Endodermal cell (in vitro differentiated cells): ENCODE results near the gene SCART1. TPM values are rescaled to one million over a fixed set of nuclear protein-coding genes. Genes with fewer than 3 reads are reported as not detected.

Experiments used
- DNase-seq: peaks from one replicate; pipeline ENCODE4 v3.0.0-alpha.2; 2017
- H3K27ac ChIP-seq: 2 replicates; pipeline ENCODE4 v1.5.1; 2013; ENCODE audit warnings: mild to moderate bottlenecking, low read depth, low read length, moderate library complexity
- H3K27me3 ChIP-seq: 2 replicates; pipeline ENCODE4 v1.6.1; 2013; ENCODE audit warnings: mild to moderate bottlenecking, low read length, moderate library complexity; ENCODE audit not compliant: insufficient read depth, control insufficient read depth, poor library complexity, severe bottlenecking
- H3K36me3 ChIP-seq: 2 replicates; pipeline ENCODE4 v1.7.0; 2013; ENCODE audit warnings: mild to moderate bottlenecking, low read length, moderate library complexity; ENCODE audit not compliant: control insufficient read depth, insufficient read depth
- H3K4me1 ChIP-seq: one replicate; pipeline ENCODE4 v1.7.0; 2013; ENCODE audit warnings: low read length; ENCODE audit not compliant: control insufficient read depth, insufficient read depth
- H3K4me3 ChIP-seq: 2 replicates; pipeline ENCODE4 v1.5.1; 2013; ENCODE audit warnings: mild to moderate bottlenecking, low read length, moderate library complexity
- H3K9ac ChIP-seq: 2 replicates; pipeline ENCODE4 v1.6.1; 2013; ENCODE audit warnings: mild to moderate bottlenecking, low read length, moderate library complexity; ENCODE audit not compliant: poor library complexity, severe bottlenecking; ENCODE audit errors: extremely low read depth
- H3K9me3 ChIP-seq: 2 replicates; pipeline ENCODE4 v1.6.1; 2013; ENCODE audit warnings: mild to moderate bottlenecking, low read length, moderate library complexity; ENCODE audit not compliant: control insufficient read depth
- H3K27ac Mint-ChIP-seq: 2 replicates; pipeline ENCODE4 v1.8.0; 2020; ENCODE audit warnings: mixed read lengths
- H3K27me3 Mint-ChIP-seq: 2 replicates; pipeline ENCODE4 v1.8.0; 2021; ENCODE audit warnings: mild to moderate bottlenecking, mixed read lengths; ENCODE audit not compliant: insufficient read depth
- H3K36me3 Mint-ChIP-seq: 2 replicates; pipeline ENCODE4 v1.8.0; 2020; ENCODE audit warnings: low read depth, mixed read lengths
- H3K4me1 Mint-ChIP-seq: 2 replicates; pipeline ENCODE4 v1.8.0; 2020; ENCODE audit warnings: mixed read lengths
- H3K4me3 Mint-ChIP-seq: 2 replicates; pipeline ENCODE4 v1.8.0; 2020; ENCODE audit warnings: mild to moderate bottlenecking, moderate library complexity, mixed read lengths
- H3K9me3 Mint-ChIP-seq: 2 replicates; pipeline ENCODE4 v1.8.0; 2020; ENCODE audit warnings: mild to moderate bottlenecking, mixed read lengths
- WGBS, 2 experiments: methylation state at CpG; one replicate each; pipeline versions ENCODE4 v1.1.5 to v1.1.7; 2013; ENCODE audit warnings: missing lambda C conversion rate in 2 of 2, mixed read lengths in 1 of 2; ENCODE audit not compliant: insufficient coverage in 1 of 2, insufficient read length in 1 of 2; 5-methylcytosine and 5-hydroxymethylcytosine counted together
- total RNA-seq, 2 donors: library from RNA; stranded (reverse); fragmentation: NEBNext Ultra II Directional in 1 of 2; extraction: Animal tissue kit (Norgen Biotek cat#: 25700) in 1 of 2; gene quantifications; 2 replicates in 1 of 2; 3 replicates in 1 of 2; pipeline ENCODE4 v1.2.1, GENCODE V29; 2021
- TF ChIP-seq, protein P1 (sequence below): fragments of 200-600 bp; sonication (generic); conservative IDR thresholded peaks from 2 replicates; pipeline ENCODE4 v1.5.0; 2021; ENCODE audit warnings: antibody characterized with exemption, mild to moderate bottlenecking

Gene SCART1
- total RNA-seq, 2 donors from 2014 or later, result 0.37 to 0.80 TPM

DNA sequence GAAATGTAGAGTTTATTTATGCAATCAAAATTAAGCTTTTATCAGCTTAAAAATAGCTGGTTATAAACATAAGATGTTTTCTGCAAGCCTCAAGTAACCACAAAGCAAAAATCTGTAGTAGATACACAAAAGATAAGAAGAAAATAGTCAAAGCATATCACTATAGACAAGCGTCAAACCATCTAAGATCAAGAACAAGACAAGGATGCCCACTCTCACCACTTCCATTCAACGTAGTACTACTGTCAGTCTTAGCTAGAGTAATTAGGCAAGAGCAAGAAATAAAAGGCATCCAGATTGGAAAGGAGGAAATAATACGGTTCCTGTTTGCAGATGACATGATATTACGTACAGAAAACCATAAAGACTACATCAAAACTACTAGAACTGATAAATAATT, 56.0 kb downstream of the SCART1 start:
- no peak for DNase-seq
- H3K36me3 ChIP-seq, result no peaks in the 10 kb centered on the region
- no peaks in the 10 kb centered on the region for H3K4me1 Mint-ChIP-seq
- H3K27ac ChIP-seq, result no peak overlapping the region
- 65 to 73% methylated on average over 2 of the region's 4 CpGs for WGBS, 2 experiments
- peaks cover 63% of the 10 kb centered on the region for H3K9me3 ChIP-seq
- H3K9ac ChIP-seq, result no peak overlapping the region
- H3K27ac Mint-ChIP-seq, result no peak overlapping the region
- no peaks in the 10 kb centered on the region for H3K27me3 ChIP-seq
- no peaks in the 10 kb centered on the region for H3K4me1 ChIP-seq
- no peaks in the 10 kb centered on the region for H3K36me3 Mint-ChIP-seq
- TF ChIP-seq, protein P1, sequence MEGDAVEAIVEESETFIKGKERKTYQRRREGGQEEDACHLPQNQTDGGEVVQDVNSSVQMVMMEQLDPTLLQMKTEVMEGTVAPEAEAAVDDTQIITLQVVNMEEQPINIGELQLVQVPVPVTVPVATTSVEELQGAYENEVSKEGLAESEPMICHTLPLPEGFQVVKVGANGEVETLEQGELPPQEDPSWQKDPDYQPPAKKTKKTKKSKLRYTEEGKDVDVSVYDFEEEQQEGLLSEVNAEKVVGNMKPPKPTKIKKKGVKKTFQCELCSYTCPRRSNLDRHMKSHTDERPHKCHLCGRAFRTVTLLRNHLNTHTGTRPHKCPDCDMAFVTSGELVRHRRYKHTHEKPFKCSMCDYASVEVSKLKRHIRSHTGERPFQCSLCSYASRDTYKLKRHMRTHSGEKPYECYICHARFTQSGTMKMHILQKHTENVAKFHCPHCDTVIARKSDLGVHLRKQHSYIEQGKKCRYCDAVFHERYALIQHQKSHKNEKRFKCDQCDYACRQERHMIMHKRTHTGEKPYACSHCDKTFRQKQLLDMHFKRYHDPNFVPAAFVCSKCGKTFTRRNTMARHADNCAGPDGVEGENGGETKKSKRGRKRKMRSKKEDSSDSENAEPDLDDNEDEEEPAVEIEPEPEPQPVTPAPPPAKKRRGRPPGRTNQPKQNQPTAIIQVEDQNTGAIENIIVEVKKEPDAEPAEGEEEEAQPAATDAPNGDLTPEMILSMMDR, result no peak
- H3K4me3 ChIP-seq, result no peak overlapping the region
- H3K9me3 Mint-ChIP-seq, result peaks cover 73% of the 10 kb centered on the region
- H3K4me3 Mint-ChIP-seq, result no peak overlapping the region
- no peaks in the 10 kb centered on the region for H3K27me3 Mint-ChIP-seq

DNA sequence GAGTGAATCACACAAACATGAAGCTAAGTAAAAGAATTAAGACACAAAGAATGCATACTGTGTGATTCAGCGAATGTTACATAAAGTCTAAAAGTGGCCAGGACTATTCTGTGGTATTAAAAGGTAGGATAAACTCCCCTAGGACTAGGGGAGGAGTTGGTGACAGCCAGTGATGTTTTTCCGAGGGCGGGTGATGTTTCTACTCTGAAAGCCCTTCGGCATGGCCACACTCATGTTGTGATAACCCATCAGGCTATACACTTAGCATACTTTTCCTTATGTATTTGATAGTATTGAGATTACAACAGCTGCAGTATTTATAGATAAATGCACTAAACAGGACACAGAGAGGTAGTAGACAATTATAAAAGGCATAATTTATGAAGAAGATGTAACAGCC, 57.7 kb downstream of the SCART1 start:
- Histone ChIP-seq H3K27me3 (no peaks in the 10 kb centered on the region), H3K9me3 (peaks cover 78% of the 10 kb centered on the region), H3K9ac (no peak overlapping the region), H3K4me1 (no peaks in the 10 kb centered on the region), H3K27ac (no peak overlapping the region), H3K4me3 (no peak overlapping the region), H3K36me3 (no peaks in the 10 kb centered on the region)
- H3K4me3 Mint-ChIP-seq, result no peak overlapping the region
- DNase-seq, result no peak
- H3K4me1 Mint-ChIP-seq, result no peaks in the 10 kb centered on the region
- 74 to 80% methylated on average over 1 to 3 of the region's 4 CpGs for WGBS, 2 experiments
- H3K9me3 Mint-ChIP-seq, result peaks cover 81% of the 10 kb centered on the region
- TF ChIP-seq, protein P1, result no peak
- no peaks in the 10 kb centered on the region for H3K36me3 Mint-ChIP-seq
- no peak overlapping the region for H3K27ac Mint-ChIP-seq
- no peaks in the 10 kb centered on the region for H3K27me3 Mint-ChIP-seq

DNA sequence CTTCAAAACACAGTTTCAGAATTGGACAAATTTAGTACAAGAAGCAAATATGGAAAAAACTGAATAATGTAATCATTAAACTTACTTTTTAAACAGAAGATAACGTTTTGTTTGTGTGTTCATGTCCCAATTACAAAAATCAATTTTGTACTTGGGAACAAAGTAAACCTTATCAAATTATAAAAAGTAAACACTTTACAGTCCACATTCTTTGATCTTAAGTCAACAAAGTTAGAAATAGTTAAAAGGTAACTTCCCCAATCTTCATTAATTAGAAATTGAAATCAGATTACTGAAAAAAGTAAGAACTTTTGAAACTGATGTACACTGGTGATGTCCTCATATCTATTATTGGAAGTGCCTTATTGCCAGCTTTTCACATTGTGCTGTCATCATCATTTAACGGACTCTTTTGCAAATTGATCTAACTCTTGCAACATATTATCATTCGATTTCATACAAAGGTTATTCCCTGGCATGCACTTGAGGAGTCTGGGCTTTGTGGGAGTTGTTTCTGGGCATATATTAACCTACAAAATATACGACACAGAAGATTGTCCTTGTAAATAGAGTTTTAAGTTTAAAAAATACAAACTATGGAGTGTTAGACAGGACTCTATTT, 58.3 kb downstream of the SCART1 start:
- WGBS, 2 experiments, result 53% methylated on average over 2 of the region's 4 CpGs; no CpG with 5 or more reads in 1 of the 2 experiments
- Histone ChIP-seq H3K4me3 (no peak overlapping the region), H3K27ac (no peak overlapping the region), H3K9me3 (peaks cover 83% of the 10 kb centered on the region), H3K4me1 (no peaks in the 10 kb centered on the region), H3K36me3 (no peaks in the 10 kb centered on the region), H3K27me3 (no peaks in the 10 kb centered on the region), H3K9ac (no peak overlapping the region)
- H3K4me1 Mint-ChIP-seq, result no peaks in the 10 kb centered on the region
- no peak overlapping the region for H3K4me3 Mint-ChIP-seq
- peaks cover 82% of the 10 kb centered on the region for H3K9me3 Mint-ChIP-seq
- TF ChIP-seq, protein P1, result no peak
- H3K27ac Mint-ChIP-seq, result no peak overlapping the region
- no peaks in the 10 kb centered on the region for H3K27me3 Mint-ChIP-seq
- H3K36me3 Mint-ChIP-seq, result no peaks in the 10 kb centered on the region
- no peak for DNase-seq
